Measurements from ENCODE around the gene ZBTB34.

- TF ChIP-seq EZH2 (IDR thresholded peaks at IDR 0.05) (no peak), POLR2AphosphoS5 (IDR thresholded peaks at IDR 0.05; ENCODE audit: borderline replicate concordance, low read depth, low read length) (no peak), FOXP2 (optimal IDR thresholded peaks at IDR 0.05; ENCODE audit: control extremely low read depth, extremely low read length, insufficient read depth) (no peak)
Measured at GRCh38 chr9:126891676-126892075, 31.2 kb downstream of the ZBTB34 start.

Data from SK-N-MC (cell line).